Measurements from ENCODE around the gene SCLT1.

DNA sequence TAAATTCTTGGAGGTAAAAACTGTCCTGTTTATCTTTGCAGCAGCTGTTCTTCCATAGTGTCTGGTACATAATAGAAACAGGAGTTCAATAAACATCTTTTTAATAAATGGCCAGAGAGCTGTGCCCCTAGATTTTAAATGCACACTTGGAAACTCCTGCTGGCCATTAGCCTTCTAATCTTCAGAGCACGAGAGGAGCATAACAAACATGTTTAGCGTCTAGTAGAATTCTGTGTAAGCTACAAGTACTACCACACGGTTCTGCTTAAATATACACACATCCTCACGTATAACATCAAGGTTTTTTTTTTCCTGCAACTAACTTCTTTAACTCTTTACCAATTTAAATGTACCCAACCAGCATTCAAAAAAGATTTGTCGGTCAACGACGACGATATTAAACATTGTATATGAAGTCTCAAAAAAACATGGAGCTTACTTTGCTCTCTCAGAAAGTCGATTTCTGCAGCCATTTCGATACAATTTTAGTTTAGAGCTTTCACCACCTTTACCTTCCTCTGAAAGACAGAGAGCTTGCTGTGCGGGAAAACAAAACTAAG lies 628 bp downstream of the SCLT1 start:
- TF ChIP-seq, protein P1, sequence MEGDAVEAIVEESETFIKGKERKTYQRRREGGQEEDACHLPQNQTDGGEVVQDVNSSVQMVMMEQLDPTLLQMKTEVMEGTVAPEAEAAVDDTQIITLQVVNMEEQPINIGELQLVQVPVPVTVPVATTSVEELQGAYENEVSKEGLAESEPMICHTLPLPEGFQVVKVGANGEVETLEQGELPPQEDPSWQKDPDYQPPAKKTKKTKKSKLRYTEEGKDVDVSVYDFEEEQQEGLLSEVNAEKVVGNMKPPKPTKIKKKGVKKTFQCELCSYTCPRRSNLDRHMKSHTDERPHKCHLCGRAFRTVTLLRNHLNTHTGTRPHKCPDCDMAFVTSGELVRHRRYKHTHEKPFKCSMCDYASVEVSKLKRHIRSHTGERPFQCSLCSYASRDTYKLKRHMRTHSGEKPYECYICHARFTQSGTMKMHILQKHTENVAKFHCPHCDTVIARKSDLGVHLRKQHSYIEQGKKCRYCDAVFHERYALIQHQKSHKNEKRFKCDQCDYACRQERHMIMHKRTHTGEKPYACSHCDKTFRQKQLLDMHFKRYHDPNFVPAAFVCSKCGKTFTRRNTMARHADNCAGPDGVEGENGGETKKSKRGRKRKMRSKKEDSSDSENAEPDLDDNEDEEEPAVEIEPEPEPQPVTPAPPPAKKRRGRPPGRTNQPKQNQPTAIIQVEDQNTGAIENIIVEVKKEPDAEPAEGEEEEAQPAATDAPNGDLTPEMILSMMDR (IDR thresholded peaks at IDR 0.05 in 2 of 3, conservative IDR thresholded peaks at IDR 0.05 in 1 of 3; ENCODE audit: borderline replicate concordance in 1 of 3, insufficient read depth in 1 of 3, low read depth in 2 of 3, low read length in 2 of 3), result no peak
- TF ChIP-seq POLR2A (IDR thresholded peaks at IDR 0.05; ENCODE audit: borderline replicate concordance, extremely low read depth, insufficient read depth, insufficient read length) (no peak), EZH2phosphoT487 (IDR thresholded peaks at IDR 0.05; ENCODE audit: borderline replicate concordance) (no peak), YY1 (IDR thresholded peaks at IDR 0.05; ENCODE audit: extremely low read depth, insufficient replicate concordance, low read depth, low read length) (no peak), ZNF274 (IDR thresholded peaks at IDR 0.05; ENCODE audit: low read depth, low read length) (no peak), SP1 (IDR thresholded peaks at IDR 0.05; ENCODE audit: low read depth) (no peak), POLR2AphosphoS5 (IDR thresholded peaks at IDR 0.05; ENCODE audit: low read depth, low read length) (no peak), SIN3A (IDR thresholded peaks at IDR 0.05; ENCODE audit: low read depth) (no peak)

Data from HCT116 (cell line).